Stomach (tissue), 4 donors: ENCODE data around the gene CEMIP.

Experiments used
- POLR2A ChIP-seq, 4 donors: fragments of 450-650 bp; IDR thresholded peaks; one replicate each; pipeline ENCODE4 v1.6.1; 2016; ENCODE audit warnings: antibody characterized with exemption in 4 of 4, control low read depth in 2 of 4, mild to moderate bottlenecking in 1 of 4, moderate library complexity in 1 of 4
- TF ChIP-seq, protein P1 (sequence below), 7 experiments: fragments of 450-650 bp in 4 of 7; fragments of 200-600 bp in 3 of 7; sonication (generic) in 3 of 7; IDR thresholded peaks; one replicate each; pipeline ENCODE4 v1.5.1; 2016 to 2019; ENCODE audit warnings: antibody characterized with exemption in 7 of 7, control low read depth in 2 of 7, mild to moderate bottlenecking in 1 of 7

DNA sequence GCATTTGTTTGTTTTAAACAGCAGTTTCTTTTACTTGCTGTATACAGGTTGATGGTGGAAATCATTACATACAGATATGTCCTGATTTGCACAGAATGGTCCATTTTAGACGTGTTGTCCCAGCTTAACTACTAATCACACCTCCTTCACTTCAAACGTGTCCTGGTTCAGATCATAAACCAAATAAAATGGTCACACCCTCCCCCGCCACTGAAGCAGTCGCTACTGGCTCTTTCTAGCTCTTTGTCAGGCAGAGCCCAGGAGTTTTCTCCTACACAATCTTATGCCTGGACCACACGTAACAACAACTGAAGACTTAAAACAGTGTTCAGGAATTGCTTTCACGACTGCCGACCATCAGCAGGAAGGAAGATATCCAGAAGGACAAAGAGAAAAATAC is 136.9 kb downstream of the CEMIP start:
- TF ChIP-seq, protein P1, sequence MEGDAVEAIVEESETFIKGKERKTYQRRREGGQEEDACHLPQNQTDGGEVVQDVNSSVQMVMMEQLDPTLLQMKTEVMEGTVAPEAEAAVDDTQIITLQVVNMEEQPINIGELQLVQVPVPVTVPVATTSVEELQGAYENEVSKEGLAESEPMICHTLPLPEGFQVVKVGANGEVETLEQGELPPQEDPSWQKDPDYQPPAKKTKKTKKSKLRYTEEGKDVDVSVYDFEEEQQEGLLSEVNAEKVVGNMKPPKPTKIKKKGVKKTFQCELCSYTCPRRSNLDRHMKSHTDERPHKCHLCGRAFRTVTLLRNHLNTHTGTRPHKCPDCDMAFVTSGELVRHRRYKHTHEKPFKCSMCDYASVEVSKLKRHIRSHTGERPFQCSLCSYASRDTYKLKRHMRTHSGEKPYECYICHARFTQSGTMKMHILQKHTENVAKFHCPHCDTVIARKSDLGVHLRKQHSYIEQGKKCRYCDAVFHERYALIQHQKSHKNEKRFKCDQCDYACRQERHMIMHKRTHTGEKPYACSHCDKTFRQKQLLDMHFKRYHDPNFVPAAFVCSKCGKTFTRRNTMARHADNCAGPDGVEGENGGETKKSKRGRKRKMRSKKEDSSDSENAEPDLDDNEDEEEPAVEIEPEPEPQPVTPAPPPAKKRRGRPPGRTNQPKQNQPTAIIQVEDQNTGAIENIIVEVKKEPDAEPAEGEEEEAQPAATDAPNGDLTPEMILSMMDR (IDR thresholded peaks at IDR 0.05) = no peak
- TF ChIP-seq POLR2A (IDR thresholded peaks at IDR 0.05) = no peak
